ENCODE results near the gene NIBAN1. TPM values are rescaled to one million over a fixed set of nuclear protein-coding genes. Genes with fewer than 3 reads are reported as not detected.

The NIBAN1 gene
- total RNA-seq, result 138 and 177 TPM in 2 replicates

DNA sequence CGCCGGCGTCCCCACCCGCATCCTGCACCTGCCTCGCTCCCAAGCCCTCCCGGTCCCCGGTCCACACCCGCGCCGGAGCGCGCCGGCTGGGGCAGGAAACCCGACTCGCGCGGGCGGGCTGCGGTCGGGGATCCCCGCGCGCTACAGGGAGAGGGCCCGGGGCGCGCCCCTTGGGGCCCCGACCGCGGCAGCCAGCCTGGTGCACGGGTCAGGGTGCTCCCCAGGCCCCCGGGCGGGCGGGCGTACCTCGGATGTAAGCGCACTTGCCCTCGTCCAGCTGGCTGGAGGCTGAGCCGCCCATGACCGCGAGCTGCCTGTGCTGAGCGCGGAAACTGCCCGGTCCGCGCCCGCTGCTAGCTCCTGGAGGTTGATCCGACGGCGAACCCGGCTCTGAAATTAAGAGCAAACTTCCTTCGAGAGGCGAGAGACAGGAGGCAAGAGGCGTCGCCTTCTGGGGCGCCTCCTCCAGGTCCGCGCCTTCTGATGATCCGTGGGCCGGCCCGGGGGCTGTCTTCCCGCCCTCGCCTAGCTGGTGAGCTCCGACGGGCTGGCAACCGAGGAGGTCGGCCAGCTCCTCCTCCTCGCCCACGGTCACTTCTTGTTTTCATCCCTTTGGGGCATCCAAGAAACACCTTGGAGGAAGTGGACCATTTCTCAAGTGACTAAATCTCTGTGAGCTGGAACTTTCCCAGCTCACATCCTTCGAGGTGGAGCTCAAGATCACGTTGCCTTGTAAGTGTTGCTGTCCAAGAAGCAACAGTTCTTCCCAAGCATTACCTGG, at the start of gene NIBAN1:
Gene NIBAN1 (minus strand): TSS at position 453 of the 781 bp plus-strand sequence. CDS start 152 bp downstream, at position 301.

Other genes with a start within 250 kb of the NIBAN1 start
- 83.0 and 125 TPM in 2 replicates for gene EDEM3, start 219.7 kb downstream of the NIBAN1 start, total RNA-seq
- 18.5 and 57.2 TPM in 2 replicates for gene RNF2, start 71.0 kb upstream of the NIBAN1 start, total RNA-seq
- 23.2 and 36.0 TPM in 2 replicates for gene TRMT1L, start 182.4 kb upstream of the NIBAN1 start, total RNA-seq
- gene SWT1, start 182.7 kb upstream of the NIBAN1 start, total RNA-seq, result 3.8 and 5.1 TPM in 2 replicates

Data from nasal cavity respiratory epithelium epithelial cell of viscerocranial mucosa (primary cell).